Measurements from ENCODE around the gene TFF3. TPM values are rescaled to one million over a fixed set of nuclear protein-coding genes. Genes with fewer than 3 reads are reported as not detected.

The TFF3 gene
- total and polyA plus RNA-seq, 2 donors from 2014 or later, result 10.0 to 22.4 TPM

- TF ChIP-seq CTCF (IDR thresholded peaks at IDR 0.05; ENCODE audit: borderline replicate concordance, extremely low read depth, insufficient read depth), result no peak
- intact Hi-C loops (cut with DNase I), result no loop called here
- no peak for FAIRE-seq
These were observed 34.0 kb downstream of the TFF3 start for GRCh38 chr21:42281181-42281680.

GRCh38 chr21:42280356-42281180, 34.6 kb downstream of the TFF3 start:
- Histone ChIP-seq H3K9ac (ENCODE audit: low read length in 3 of 3) (no peak overlapping the region), H3K36me3 (ENCODE audit: control insufficient read depth in 2 of 3, insufficient read depth in 3 of 3, low read length in 3 of 3) (peaks cover 0 to 4% (median 0%) of the 10 kb centered on the region in 3 donors), H3K4me1 (ENCODE audit: control insufficient read depth in 2 of 3, insufficient read depth in 2 of 3, low read depth in 1 of 3, low read length in 3 of 3) (no peaks in the 10 kb centered on the region), H3K4me3 (ENCODE audit: low read length in 3 of 3) (no peak overlapping the region), H3K9me3 (ENCODE audit: control insufficient read depth in 2 of 3, insufficient read depth in 1 of 3, low read length in 3 of 3) (no peaks in the 10 kb centered on the region), H3K27me3 (ENCODE audit: control insufficient read depth, insufficient read depth, low read length) (no peaks in the 10 kb centered on the region), H3K27ac (ENCODE audit: low read depth in 2 of 2, low read length in 2 of 2) (no peak overlapping the region)
- intact Hi-C loops (cut with DNase I), result no loop called here
- no peak for FAIRE-seq
- no peak for TF ChIP-seq CTCF (IDR thresholded peaks at IDR 0.05; ENCODE audit: borderline replicate concordance, extremely low read depth, insufficient read depth)
- no peak for DNase-seq

More at GRCh38 chr21:42281181-42281680, 34.0 kb downstream of the TFF3 start:
- Histone ChIP-seq H3K27me3 (ENCODE audit: control insufficient read depth, insufficient read depth, low read length) (no peaks in the 10 kb centered on the region), H3K27ac (ENCODE audit: low read depth in 2 of 2, low read length in 2 of 2) (no peak overlapping the region), H3K9me3 (ENCODE audit: control insufficient read depth in 2 of 3, insufficient read depth in 1 of 3, low read length in 3 of 3) (no peaks in the 10 kb centered on the region), H3K9ac (ENCODE audit: low read length in 3 of 3) (no peak overlapping the region), H3K4me1 (ENCODE audit: control insufficient read depth in 2 of 3, insufficient read depth in 2 of 3, low read depth in 1 of 3, low read length in 3 of 3) (no peaks in the 10 kb centered on the region), H3K36me3 (ENCODE audit: control insufficient read depth in 2 of 3, insufficient read depth in 3 of 3, low read length in 3 of 3) (peaks cover 0 to 4% (median 0%) of the 10 kb centered on the region in 3 donors), H3K4me3 (ENCODE audit: low read length in 3 of 3) (no peak overlapping the region)
- no peak for DNase-seq

GRCh38 chr21:42279888-42280287, 35.3 kb downstream of the TFF3 start:
- Histone ChIP-seq H3K9me3 (ENCODE audit: control insufficient read depth in 2 of 3, insufficient read depth in 1 of 3, low read length in 3 of 3) (no peaks in the 10 kb centered on the region), H3K36me3 (ENCODE audit: control insufficient read depth in 2 of 3, insufficient read depth in 3 of 3, low read length in 3 of 3) (peaks cover 0 to 4% (median 0%) of the 10 kb centered on the region in 3 donors), H3K27me3 (ENCODE audit: control insufficient read depth, insufficient read depth, low read length) (no peaks in the 10 kb centered on the region), H3K9ac (ENCODE audit: low read length in 3 of 3) (no peak overlapping the region), H3K4me3 (ENCODE audit: low read length in 3 of 3) (no peak overlapping the region), H3K4me1 (ENCODE audit: control insufficient read depth in 2 of 3, insufficient read depth in 2 of 3, low read depth in 1 of 3, low read length in 3 of 3) (no peaks in the 10 kb centered on the region), H3K27ac (ENCODE audit: low read depth in 2 of 2, low read length in 2 of 2) (no peak overlapping the region)
- FAIRE-seq (no peak), DNase-seq (no peak)
- no peak for TF ChIP-seq CTCF (IDR thresholded peaks at IDR 0.05; ENCODE audit: borderline replicate concordance, extremely low read depth, insufficient read depth)
- intact Hi-C loops (cut with DNase I), result no loop called here

Data from kidney (tissue), 14 donors.